Activated CD8-positive, alpha-beta memory T cell treated with anti-CD3 and anti-CD28 coated beads for 1 hour (primary cell): ENCODE measurements around the gene SEMA4A.

Source experiments
- DNase-seq, 2 donors: peaks; one replicate each; pipeline ENCODE4 v3.0.0-alpha.2; 2020; ENCODE audit warnings: low read depth in 1 of 2; ENCODE audit errors: extremely low read depth in 1 of 2

The SEMA4A gene

GRCh38 chr1:156225677-156226014 is 72.3 kb downstream of the SEMA4A start:
- DNase-seq = no peak

- no peak for DNase-seq
Observed at GRCh38 chr1:156226116-156226538, 72.7 kb downstream of the SEMA4A start.

GRCh38 chr1:156226782-156227181 is 73.4 kb downstream of the SEMA4A start:
- DNase-seq = no peak
